Gastrocnemius medialis (tissue), 4 donors: ENCODE results near the gene MND1. TPM values are rescaled to one million over a fixed set of nuclear protein-coding genes. Genes with fewer than 3 reads are reported as not detected.

ENCODE experiments used
- ATAC-seq, 2 donors: fragments of 150-250 bp; one replicate each; pipeline ENCODE4 v1.9.1; 2016
- DNase-seq, 2 donors: peaks; one replicate each; pipeline ENCODE4 v3.0.0-alpha.2; 2019
- H3K27ac ChIP-seq, 4 donors: fragments of 200-600 bp; sonication (generic); 1 replicate in 1 of 4; 2 replicates in 3 of 4; pipeline ENCODE4 v1.5.1; 2016 to 2018; ENCODE audit warnings: mild to moderate bottlenecking in 2 of 4, moderate library complexity in 1 of 4
- H3K27me3 ChIP-seq, 3 donors: fragments of 200-600 bp; sonication (generic) in 2 of 3; 1 replicate in 1 of 3; 2 replicates in 2 of 3; pipeline versions ENCODE4 v1.5.1 to v1.6.0; 2016 to 2019; ENCODE audit warnings: mild to moderate bottlenecking in 1 of 3, moderate library complexity in 1 of 3
- H3K36me3 ChIP-seq, 2 donors: fragments of 200-600 bp; sonication (generic) in 1 of 2; one replicate each; pipeline ENCODE4 v1.5.1; 2017 to 2018
- H3K4me1 ChIP-seq, 2 donors: fragments of 200-600 bp; sonication (generic) in 1 of 2; one replicate each; pipeline ENCODE4 v1.5.1; 2016 to 2017; ENCODE audit warnings: mild to moderate bottlenecking in 2 of 2
- H3K4me3 ChIP-seq, 4 donors: fragments of 200-600 bp; sonication (generic) in 3 of 4; 1 replicate in 1 of 4; 2 replicates in 3 of 4; pipeline ENCODE4 v1.5.1; 2016 to 2019; ENCODE audit warnings: mild to moderate bottlenecking in 2 of 4
- H3K9me3 ChIP-seq, 3 donors: fragments of 200-600 bp; sonication (generic) in 2 of 3; 1 replicate in 1 of 3; 2 replicates in 2 of 3; pipeline ENCODE4 v1.5.1; 2016 to 2019
- POLR2A ChIP-seq, 2 donors: fragments of 450-650 bp; IDR thresholded peaks; one replicate each; pipeline ENCODE4 v1.6.1; 2017; ENCODE audit warnings: antibody characterized with exemption in 2 of 2, mild to moderate bottlenecking in 2 of 2, moderate library complexity in 2 of 2
- in situ Hi-C, 4 donors: fragments of 200-750 bp; cut with MboI; loops; one replicate each; pipeline versions ENCODE4 v1.15.0 to v1.8.0; 2017; ENCODE audit warnings: low sequenced_read_pairs in 4 of 4
- intact Hi-C: fragments of 100-400 bp; cut with DNase I; formaldehyde crosslinking; loops from one replicate; pipeline ENCODE4 v1.15.1; 2023; ENCODE audit warnings: low total_unique reads
- total RNA-seq, 4 donors: library from RNA; depleted of rRNA; stranded (reverse); fragments of >200 nt; gene quantifications; one replicate each; pipeline versions ENCODE4 v1.1.0 to v1.2.3, GENCODE V29; 2016
- TF ChIP-seq, protein P1 (sequence below), 5 experiments: fragments of 450-650 bp in 3 of 5; fragments of 200-600 bp in 2 of 5; sonication (generic) in 2 of 5; IDR thresholded peaks in 4 of 5; conservative IDR thresholded peaks in 1 of 5; 1 replicate in 4 of 5; 2 replicates in 1 of 5; pipeline ENCODE4 v1.5.1; 2016 to 2019; ENCODE audit warnings: antibody characterized with exemption in 5 of 5, mild to moderate bottlenecking in 3 of 5, moderate library complexity in 3 of 5

The MND1 gene
- total RNA-seq, 4 donors from 2014 or later: 1.6 TPM; not detected in 3

DNA sequence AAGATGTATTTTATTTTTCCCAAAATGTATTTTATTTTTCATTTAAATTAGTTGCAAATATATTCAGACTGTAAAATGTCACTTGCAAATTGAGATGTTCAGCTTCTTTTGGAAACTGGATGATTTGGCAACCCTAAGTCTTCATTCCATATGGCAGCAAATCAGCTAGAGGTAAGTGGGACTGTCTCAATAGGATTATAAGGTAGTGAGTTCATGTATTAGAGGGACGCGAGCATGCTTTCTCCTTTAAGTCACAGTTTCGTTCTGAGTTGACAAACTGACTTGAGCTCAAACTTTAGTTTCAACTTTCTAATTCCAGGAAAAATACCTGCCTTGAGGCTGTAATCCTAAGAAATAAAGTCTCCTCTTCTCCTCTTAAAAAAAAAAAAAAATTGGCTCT, 77.5 kb downstream of the MND1 start:
- Histone ChIP-seq H3K4me3 (no peak overlapping the region), H3K4me1 (no peaks in the 10 kb centered on the region), H3K9me3 (no peaks in the 10 kb centered on the region), H3K27ac (no peak overlapping the region), H3K27me3 (no peaks in the 10 kb centered on the region), H3K36me3 (no peaks in the 10 kb centered on the region)
- in situ Hi-C loops (no loop called here), intact Hi-C loops (no loop called here)
- DNase-seq (no peak), ATAC-seq (no peak)
- no peak for TF ChIP-seq POLR2A (IDR thresholded peaks at IDR 0.05)
- TF ChIP-seq, protein P1, sequence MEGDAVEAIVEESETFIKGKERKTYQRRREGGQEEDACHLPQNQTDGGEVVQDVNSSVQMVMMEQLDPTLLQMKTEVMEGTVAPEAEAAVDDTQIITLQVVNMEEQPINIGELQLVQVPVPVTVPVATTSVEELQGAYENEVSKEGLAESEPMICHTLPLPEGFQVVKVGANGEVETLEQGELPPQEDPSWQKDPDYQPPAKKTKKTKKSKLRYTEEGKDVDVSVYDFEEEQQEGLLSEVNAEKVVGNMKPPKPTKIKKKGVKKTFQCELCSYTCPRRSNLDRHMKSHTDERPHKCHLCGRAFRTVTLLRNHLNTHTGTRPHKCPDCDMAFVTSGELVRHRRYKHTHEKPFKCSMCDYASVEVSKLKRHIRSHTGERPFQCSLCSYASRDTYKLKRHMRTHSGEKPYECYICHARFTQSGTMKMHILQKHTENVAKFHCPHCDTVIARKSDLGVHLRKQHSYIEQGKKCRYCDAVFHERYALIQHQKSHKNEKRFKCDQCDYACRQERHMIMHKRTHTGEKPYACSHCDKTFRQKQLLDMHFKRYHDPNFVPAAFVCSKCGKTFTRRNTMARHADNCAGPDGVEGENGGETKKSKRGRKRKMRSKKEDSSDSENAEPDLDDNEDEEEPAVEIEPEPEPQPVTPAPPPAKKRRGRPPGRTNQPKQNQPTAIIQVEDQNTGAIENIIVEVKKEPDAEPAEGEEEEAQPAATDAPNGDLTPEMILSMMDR (IDR thresholded peaks at IDR 0.05 in 4 of 5, conservative IDR thresholded peaks at IDR 0.05 in 1 of 5): no peak

DNA sequence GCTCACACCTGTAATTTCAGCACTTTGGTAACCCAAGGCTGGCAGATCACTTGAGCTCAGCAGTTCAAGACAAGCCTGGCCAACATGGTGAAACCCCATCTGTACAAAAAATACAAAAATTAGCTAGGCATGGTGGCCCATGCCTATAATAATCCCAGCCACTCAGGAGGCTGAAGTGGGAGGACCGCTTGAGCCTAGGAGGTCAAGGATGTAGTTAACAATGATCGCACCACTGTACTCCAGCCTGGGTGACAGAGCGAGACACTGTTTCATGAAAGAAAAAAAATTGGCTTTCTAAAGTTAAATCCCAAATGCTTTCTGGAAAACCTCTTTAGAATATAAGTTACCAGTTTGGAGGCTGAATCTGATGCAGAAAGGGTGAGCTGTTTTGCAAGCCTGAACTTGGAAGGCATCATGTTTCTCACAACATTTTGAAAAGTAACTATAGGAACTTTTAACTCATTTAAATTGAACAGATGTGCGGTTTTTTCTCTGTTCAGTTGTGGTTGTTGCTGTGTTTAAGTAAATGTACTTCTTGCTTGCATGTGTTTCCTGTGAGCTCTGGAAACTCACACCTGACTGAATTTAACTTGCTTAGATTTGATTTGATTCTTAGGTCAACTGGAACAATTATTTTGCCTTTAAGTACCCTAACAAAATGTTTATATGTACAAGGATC, 81.9 kb downstream of the MND1 start:
- Histone ChIP-seq H3K9me3 (no peaks in the 10 kb centered on the region), H3K27ac (no peak overlapping the region), H3K27me3 (no peaks in the 10 kb centered on the region), H3K36me3 (no peaks in the 10 kb centered on the region), H3K4me3 (no peak overlapping the region), H3K4me1 (peaks cover 0 to 4% of the 10 kb centered on the region in 2 donors)
- DNase-seq (no peak), ATAC-seq (no peak)
- in situ Hi-C loops (no loop called here), intact Hi-C loops (no loop called here)
- TF ChIP-seq, protein P1 (IDR thresholded peaks at IDR 0.05 in 4 of 5, conservative IDR thresholded peaks at IDR 0.05 in 1 of 5): no peak
- TF ChIP-seq POLR2A (IDR thresholded peaks at IDR 0.05): no peak

DNA sequence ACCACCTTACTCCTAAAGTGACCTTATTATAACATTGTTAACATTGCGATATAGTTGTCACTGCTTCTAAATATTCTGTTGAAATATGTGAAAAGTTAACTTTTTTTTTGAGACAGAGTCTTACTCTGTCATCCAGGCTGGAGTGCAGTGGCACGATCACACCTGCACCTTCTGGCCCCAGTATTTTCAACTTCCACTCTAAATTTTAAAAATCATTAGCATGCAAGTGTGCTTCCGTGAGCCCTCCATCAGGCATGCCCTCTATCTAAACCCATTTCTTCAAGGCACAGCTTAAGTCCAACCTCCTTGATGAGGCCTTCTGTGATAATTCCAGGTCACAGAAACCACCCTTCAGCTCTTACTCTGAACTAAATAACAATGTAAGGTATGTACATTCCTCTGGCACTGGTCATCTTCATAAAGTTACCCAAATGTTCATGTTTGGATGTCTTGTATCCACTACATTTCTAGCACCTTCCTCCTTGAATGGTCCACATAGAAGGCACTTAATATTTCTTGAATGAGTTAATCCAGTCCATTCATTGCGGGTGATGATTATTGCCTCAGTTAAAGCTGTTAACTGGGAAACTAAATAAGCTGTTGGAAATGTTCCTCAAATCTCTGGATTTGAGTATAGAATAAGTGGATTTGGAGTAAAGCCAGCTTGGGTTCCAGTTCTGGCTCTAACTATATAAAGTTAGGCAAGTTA, 83.0 kb downstream of the MND1 start:
- TF ChIP-seq, protein P1 (IDR thresholded peaks at IDR 0.05 in 4 of 5, conservative IDR thresholded peaks at IDR 0.05 in 1 of 5): no peak
- no peak for TF ChIP-seq POLR2A (IDR thresholded peaks at IDR 0.05)
- no peaks in the 10 kb centered on the region for H3K27me3 ChIP-seq
- DNase-seq: no peak
- no peak overlapping the region for H3K27ac ChIP-seq
- intact Hi-C loops: no loop called here
- no peaks in the 10 kb centered on the region for H3K36me3 ChIP-seq
- H3K4me1 ChIP-seq: peaks cover 0 to 4% of the 10 kb centered on the region in 2 donors
- in situ Hi-C loops: no loop called here
- no peak overlapping the region for H3K4me3 ChIP-seq
- no peaks in the 10 kb centered on the region for H3K9me3 ChIP-seq
- no peak for ATAC-seq

DNA sequence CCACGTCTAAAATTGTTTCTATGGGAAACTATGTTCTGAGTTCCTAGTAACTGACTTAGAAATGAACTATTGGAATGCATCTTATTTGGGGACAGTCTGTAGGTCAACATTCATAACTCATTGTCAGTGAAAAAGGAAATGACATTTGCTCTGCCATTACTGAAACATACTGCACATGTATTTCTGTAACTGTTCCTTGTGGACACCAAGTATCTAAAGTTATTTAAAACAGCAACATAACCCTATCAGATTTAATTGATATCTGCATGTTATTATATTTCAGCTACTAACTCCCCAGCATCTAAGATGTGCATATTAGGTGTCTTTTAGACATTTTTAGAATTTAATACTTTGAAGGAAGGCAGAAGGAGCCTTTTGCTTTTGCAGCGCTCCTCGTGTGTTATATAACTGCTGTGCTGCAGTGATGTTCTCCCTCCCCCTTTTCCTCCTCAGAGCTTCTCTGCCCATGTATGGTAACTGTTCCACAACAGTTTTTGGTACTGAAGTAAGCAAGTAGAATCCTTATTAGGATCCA, 84.5 kb downstream of the MND1 start:
- no peak for DNase-seq
- in situ Hi-C loops (no loop called here), intact Hi-C loops (no loop called here)
- H3K36me3 ChIP-seq: no peaks in the 10 kb centered on the region
- no peaks in the 10 kb centered on the region for H3K9me3 ChIP-seq
- no peaks in the 10 kb centered on the region for H3K27me3 ChIP-seq
- no peak overlapping the region for H3K4me3 ChIP-seq
- no peak for ATAC-seq
- no peak overlapping the region for H3K27ac ChIP-seq
- TF ChIP-seq, protein P1 (IDR thresholded peaks at IDR 0.05 in 4 of 5, conservative IDR thresholded peaks at IDR 0.05 in 1 of 5): no peak
- no peak for TF ChIP-seq POLR2A (IDR thresholded peaks at IDR 0.05)
- H3K4me1 ChIP-seq: peaks cover 5 to 7% of the 10 kb centered on the region in 2 donors
